ENCODE data around the gene MDGA2. TPM values are rescaled to one million over a fixed set of nuclear protein-coding genes. Genes with fewer than 3 reads are reported as not detected.

Gene MDGA2
- total RNA-seq, 2 experiments from 2014 or later, result not detected

DNA sequence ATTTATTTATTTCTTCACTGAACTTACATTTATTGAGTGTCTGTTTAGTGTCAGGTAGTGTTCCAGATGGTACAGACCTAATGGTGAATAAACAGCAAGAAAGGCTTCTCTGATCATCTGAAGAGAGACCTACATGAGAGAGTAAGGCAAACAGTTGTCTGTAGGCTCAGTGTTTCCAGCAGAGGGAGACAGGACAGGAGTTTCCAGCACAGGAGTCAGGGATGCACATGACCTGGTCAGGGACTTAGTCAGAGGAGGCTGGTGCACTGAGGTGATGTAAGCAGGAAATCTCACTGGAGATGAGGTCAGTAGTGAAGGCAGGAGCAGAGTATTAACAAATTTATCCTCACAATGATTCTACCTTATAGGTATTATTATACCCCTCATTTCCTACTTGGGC is 233.2 kb downstream of the MDGA2 start:
- Mint-ChIP-seq H3K9me3 (ENCODE audit: insufficient read depth) (no peaks in the 10 kb centered on the region), H3K27me3 (ENCODE audit: low read depth) (no peaks in the 10 kb centered on the region), H3K36me3 (ENCODE audit: low read depth) (no peaks in the 10 kb centered on the region), H3K27ac (no peak overlapping the region), H3K4me3 (no peak overlapping the region), H3K4me1 (ENCODE audit: low read depth) (no peaks in the 10 kb centered on the region)
- DNase-seq, result no peak
- ChIA-PET CTCF (no interaction called here), POLR2A (no interaction called here)
- no peak for ATAC-seq

DNA sequence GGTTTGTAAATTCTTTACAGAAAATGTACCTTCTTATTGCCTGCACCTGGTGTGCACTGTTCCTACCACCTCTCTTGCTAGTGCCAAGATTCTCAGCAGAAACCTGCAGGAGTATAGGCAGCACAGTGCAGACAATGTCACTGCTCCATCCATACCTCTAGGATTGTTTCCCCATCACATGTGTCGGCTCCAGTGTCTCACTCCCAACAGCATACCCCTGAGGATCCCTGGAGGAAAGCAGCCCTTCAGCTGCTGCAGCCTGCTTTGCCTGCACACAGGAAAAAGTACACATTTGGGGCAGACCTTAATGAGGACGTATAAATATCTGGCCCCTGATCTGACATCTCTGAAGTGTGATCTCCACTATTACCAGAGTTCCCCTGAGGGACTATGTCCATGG is 235.5 kb downstream of the MDGA2 start:
- Mint-ChIP-seq H3K36me3 (ENCODE audit: low read depth) (no peaks in the 10 kb centered on the region), H3K27me3 (ENCODE audit: low read depth) (no peaks in the 10 kb centered on the region), H3K9me3 (ENCODE audit: insufficient read depth) (no peaks in the 10 kb centered on the region), H3K4me1 (ENCODE audit: low read depth) (no peaks in the 10 kb centered on the region), H3K27ac (no peak overlapping the region), H3K4me3 (no peak overlapping the region)
- DNase-seq (no peak), ATAC-seq (no peak)
- POLR2A ChIA-PET, result no interaction called here
- CTCF ChIA-PET, result no interaction called here

DNA sequence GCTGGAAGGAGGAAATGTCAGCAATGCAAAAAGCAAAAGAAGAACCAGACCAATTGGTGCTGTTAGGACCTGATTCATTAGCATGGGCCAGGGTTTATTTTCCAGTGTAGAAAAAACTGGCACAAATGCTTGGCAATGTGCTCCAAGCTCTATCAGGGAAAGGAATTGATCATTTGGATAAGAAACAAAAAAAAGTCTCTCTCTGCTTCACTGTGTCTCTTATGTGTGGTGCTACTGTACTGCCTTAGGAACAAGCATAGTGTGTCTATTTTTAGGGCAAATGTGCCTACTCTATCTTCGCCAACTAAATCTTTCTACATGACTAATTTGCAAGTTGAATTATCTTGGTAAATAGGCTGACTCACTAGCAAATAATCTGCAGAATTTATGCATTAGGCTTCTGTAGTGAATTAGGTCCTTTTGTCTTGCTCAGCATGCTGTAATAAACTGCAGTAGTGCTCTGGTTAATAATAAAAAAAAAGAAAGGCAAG is 236.7 kb downstream of the MDGA2 start:
- ChIA-PET POLR2A (no interaction called here), CTCF (no interaction called here)
- H3K27me3 Mint-ChIP-seq (ENCODE audit: low read depth), result no peaks in the 10 kb centered on the region
- no peaks in the 10 kb centered on the region for H3K9me3 Mint-ChIP-seq (ENCODE audit: insufficient read depth)
- DNase-seq, result no peak
- no peaks in the 10 kb centered on the region for H3K4me1 Mint-ChIP-seq (ENCODE audit: low read depth)
- no peak overlapping the region for H3K27ac Mint-ChIP-seq
- no peaks in the 10 kb centered on the region for H3K36me3 Mint-ChIP-seq (ENCODE audit: low read depth)
- H3K4me3 Mint-ChIP-seq, result no peak overlapping the region
- no peak for ATAC-seq

DNA sequence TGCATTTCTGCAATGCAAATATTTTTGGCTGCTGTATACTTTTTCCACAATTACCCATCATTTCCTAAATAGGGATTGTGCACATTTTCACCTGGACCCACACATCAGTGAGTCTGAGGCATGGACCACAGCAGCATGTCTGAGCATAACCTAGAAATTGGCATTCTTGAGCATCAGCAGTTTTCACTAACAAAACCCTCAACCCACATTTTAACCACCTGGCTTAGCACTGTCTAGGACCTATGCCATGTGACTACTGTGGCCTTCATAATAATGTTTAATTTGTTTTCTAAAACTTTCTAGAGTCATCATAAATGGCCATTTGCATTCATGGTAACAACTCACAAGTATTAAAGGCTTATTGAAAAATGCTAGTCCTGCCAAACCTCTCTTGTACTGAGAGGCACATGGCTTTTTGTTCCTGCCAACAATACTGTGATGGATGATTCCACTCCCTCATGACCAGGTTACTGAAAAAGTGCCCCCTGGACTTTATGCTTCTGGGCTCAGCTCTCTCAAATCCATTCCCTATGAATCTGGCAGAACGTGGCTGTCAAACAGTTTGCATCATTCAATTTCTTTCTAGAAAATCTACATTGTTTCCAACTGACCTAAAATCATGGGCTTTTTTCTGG is 240.0 kb downstream of the MDGA2 start:
- CTCF ChIA-PET, result no interaction called here
- POLR2A ChIA-PET, result no interaction called here
- H3K9me3 Mint-ChIP-seq (ENCODE audit: insufficient read depth), result no peaks in the 10 kb centered on the region
- no peaks in the 10 kb centered on the region for H3K36me3 Mint-ChIP-seq (ENCODE audit: low read depth)
- DNase-seq, result no peak
- H3K27ac Mint-ChIP-seq, result no peak overlapping the region
- H3K4me1 Mint-ChIP-seq (ENCODE audit: low read depth), result no peaks in the 10 kb centered on the region
- no peak for ATAC-seq
- H3K4me3 Mint-ChIP-seq, result no peak overlapping the region
- H3K27me3 Mint-ChIP-seq (ENCODE audit: low read depth), result no peaks in the 10 kb centered on the region

DNA sequence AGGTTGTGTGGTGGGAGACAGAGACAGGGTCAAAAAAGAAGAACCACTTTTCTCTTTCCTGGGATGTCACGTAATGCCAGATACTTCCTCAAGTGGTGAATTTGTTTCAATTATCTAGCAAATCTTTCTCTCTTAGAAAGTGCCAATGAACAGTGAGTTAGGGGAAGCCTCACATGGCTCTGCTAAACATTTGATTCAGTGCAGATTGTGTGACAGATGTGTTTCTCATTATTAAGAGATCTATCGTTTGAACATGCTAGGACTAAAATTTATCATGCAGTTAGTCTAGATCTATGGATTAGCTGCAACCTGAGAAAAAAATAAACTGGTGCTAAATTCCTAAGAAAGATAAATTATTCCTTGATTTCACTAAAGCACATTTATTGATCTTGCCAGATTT is 247.8 kb downstream of the MDGA2 start:
- no peaks in the 10 kb centered on the region for H3K27me3 Mint-ChIP-seq (ENCODE audit: low read depth)
- H3K36me3 Mint-ChIP-seq (ENCODE audit: low read depth), result no peaks in the 10 kb centered on the region
- CTCF ChIA-PET, result no interaction called here
- DNase-seq (no peak), ATAC-seq (no peak)
- POLR2A ChIA-PET, result no interaction called here
- H3K27ac Mint-ChIP-seq, result no peak overlapping the region
- no peaks in the 10 kb centered on the region for H3K9me3 Mint-ChIP-seq (ENCODE audit: insufficient read depth)
- H3K4me3 Mint-ChIP-seq, result no peak overlapping the region
- H3K4me1 Mint-ChIP-seq (ENCODE audit: low read depth), result no peaks in the 10 kb centered on the region

DNA sequence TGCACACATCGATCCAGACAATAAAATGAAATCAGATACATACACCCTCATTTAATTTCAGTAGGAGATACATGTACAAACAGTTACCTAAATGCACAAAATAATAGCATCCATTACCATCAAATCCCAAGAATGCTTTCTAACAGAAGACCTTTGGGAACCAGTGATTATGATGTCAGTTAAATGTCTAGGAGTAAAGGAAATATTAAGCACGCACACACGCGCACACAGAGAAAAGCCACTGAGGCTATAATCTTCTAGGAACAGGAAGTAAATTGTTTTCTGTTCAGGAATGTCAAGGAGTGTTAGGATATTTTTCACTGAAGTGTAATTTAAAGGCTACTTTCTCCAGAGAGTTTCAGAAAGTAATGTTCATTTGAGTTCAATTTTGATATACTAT is 250.1 kb downstream of the MDGA2 start:
- ATAC-seq, result no peak
- POLR2A ChIA-PET, result no interaction called here

DNA sequence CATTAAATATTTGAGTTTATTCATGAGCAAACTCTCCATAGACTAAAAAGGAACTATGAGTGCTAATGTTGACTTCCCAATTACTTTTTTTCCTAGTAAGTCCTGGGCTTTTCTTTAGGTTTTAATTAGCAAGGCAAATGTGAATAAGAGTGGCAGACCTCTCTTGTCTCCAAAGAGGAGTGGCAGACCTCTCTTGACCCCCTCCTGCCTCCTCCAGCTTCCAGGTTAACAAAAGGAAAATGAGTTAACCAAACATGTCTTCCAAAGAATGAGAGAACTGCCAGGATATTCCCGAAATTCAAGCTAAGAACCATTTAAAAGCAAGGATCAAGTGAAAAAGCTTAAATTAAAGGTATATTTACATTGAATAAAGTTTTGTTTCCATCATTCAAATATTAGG is 253.2 kb downstream of the MDGA2 start:
- no peaks in the 10 kb centered on the region for H3K36me3 Mint-ChIP-seq (ENCODE audit: low read depth)
- H3K4me3 Mint-ChIP-seq, result no peak overlapping the region
- no peaks in the 10 kb centered on the region for H3K27me3 Mint-ChIP-seq (ENCODE audit: low read depth)
- no peaks in the 10 kb centered on the region for H3K9me3 Mint-ChIP-seq (ENCODE audit: insufficient read depth)
- POLR2A ChIA-PET, result no interaction called here
- CTCF ChIA-PET, result no interaction called here
- ATAC-seq (no peak), DNase-seq (no peak)
- H3K27ac Mint-ChIP-seq, result no peak overlapping the region
- no peaks in the 10 kb centered on the region for H3K4me1 Mint-ChIP-seq (ENCODE audit: low read depth)

More for the DNA sequence above, 250.1 kb downstream of the MDGA2 start:
- no peaks in the 10 kb centered on the region for H3K9me3 Mint-ChIP-seq (ENCODE audit: insufficient read depth)
- H3K36me3 Mint-ChIP-seq (ENCODE audit: low read depth), result no peaks in the 10 kb centered on the region
- no peak for DNase-seq
- no peaks in the 10 kb centered on the region for H3K27me3 Mint-ChIP-seq (ENCODE audit: low read depth)
- no peak overlapping the region for H3K4me3 Mint-ChIP-seq
- CTCF ChIA-PET, result no interaction called here
- H3K27ac Mint-ChIP-seq, result no peak overlapping the region
- H3K4me1 Mint-ChIP-seq (ENCODE audit: low read depth), result no peaks in the 10 kb centered on the region

DNA sequence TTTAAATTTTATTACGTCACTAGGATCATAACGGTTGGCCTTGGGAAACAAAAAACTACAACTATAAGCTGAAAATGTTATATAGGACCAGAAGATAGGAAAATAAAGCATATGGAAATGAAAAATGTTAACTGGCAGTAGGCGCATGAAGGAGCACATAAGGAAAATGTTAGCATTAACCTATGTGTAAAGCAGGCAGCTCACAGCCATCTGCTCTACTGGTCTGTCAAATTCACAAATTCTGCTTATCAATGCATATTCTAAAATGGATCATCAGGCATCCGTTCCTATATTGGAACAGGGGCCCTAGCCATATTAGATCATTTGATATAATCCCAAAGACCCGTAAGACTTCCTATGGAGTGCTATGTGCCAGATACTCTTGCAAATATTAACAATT is 263.9 kb downstream of the MDGA2 start:
- H3K9me3 Mint-ChIP-seq (ENCODE audit: insufficient read depth), result peaks cover 5% of the 10 kb centered on the region
- no peaks in the 10 kb centered on the region for H3K27me3 Mint-ChIP-seq (ENCODE audit: low read depth)
- no peaks in the 10 kb centered on the region for H3K4me1 Mint-ChIP-seq (ENCODE audit: low read depth)
- H3K27ac Mint-ChIP-seq, result no peak overlapping the region
- ChIA-PET CTCF (no interaction called here), POLR2A (no interaction called here)
- H3K36me3 Mint-ChIP-seq (ENCODE audit: low read depth), result no peaks in the 10 kb centered on the region
- ATAC-seq (no peak), DNase-seq (no peak)
- H3K4me3 Mint-ChIP-seq, result no peak overlapping the region

DNA sequence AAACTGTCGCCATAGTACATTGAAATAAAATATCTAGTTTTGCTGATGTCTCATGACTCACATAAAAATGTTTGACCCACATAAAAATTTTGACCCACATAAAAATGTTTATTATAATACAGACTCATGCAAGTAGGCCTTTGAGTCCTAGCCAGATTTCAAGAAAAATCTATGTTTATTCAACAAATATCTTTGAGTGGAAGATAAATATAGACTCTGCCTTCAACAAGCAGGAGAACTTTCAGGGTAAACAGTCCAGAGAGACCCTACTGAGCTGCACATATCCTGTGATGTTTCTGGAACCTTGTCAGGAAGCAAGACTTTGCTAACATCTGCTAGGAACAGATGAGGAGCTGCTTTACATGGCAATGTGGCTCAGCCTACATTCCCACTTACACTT is 283.1 kb downstream of the MDGA2 start:
- CTCF ChIA-PET, result no interaction called here
- ATAC-seq (no peak), DNase-seq (no peak)
- Mint-ChIP-seq H3K27ac (no peak overlapping the region), H3K9me3 (ENCODE audit: insufficient read depth) (no peaks in the 10 kb centered on the region), H3K4me1 (ENCODE audit: low read depth) (no peaks in the 10 kb centered on the region), H3K27me3 (ENCODE audit: low read depth) (no peaks in the 10 kb centered on the region), H3K4me3 (no peak overlapping the region), H3K36me3 (ENCODE audit: low read depth) (no peaks in the 10 kb centered on the region)
- POLR2A ChIA-PET, result no interaction called here

DNA sequence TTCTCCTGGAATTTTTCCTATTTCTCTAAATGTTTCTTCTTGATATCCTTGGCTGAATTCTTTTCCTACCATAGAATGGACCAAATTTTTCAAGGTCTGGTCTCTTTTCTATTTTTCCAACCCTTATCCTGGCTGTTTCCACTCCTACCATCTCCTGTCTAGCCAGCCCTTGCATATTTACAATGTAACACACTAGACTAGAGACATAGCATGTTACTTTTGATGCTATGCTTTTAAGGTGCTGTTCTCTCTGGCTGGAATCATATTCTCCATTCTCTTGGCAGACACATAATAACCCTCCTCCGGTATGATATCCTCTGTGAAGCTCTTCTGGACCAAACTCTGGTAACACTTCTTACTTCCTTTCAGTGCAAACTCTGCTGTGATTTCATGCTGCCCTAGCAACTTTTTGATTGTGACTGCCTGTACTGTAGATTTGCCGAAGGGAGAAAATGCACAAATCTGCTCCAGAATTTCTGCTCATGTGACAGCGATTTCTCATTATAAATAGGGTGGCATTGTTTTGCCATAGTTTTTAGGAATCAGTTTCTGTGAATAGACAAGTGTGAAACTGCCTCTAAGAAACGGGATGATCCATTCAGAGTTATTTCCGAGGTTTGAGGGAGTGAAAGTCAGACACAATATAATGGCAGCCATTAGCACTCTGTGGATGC is 284.4 kb downstream of the MDGA2 start:
- H3K9me3 Mint-ChIP-seq (ENCODE audit: insufficient read depth), result no peaks in the 10 kb centered on the region
- POLR2A ChIA-PET, result no interaction called here
- CTCF ChIA-PET, result no interaction called here
- no peaks in the 10 kb centered on the region for H3K36me3 Mint-ChIP-seq (ENCODE audit: low read depth)
- ATAC-seq, result no peak
- no peak overlapping the region for H3K27ac Mint-ChIP-seq
- no peaks in the 10 kb centered on the region for H3K27me3 Mint-ChIP-seq (ENCODE audit: low read depth)
- H3K4me1 Mint-ChIP-seq (ENCODE audit: low read depth), result no peaks in the 10 kb centered on the region
- H3K4me3 Mint-ChIP-seq, result no peak overlapping the region
- no peak for DNase-seq

DNA sequence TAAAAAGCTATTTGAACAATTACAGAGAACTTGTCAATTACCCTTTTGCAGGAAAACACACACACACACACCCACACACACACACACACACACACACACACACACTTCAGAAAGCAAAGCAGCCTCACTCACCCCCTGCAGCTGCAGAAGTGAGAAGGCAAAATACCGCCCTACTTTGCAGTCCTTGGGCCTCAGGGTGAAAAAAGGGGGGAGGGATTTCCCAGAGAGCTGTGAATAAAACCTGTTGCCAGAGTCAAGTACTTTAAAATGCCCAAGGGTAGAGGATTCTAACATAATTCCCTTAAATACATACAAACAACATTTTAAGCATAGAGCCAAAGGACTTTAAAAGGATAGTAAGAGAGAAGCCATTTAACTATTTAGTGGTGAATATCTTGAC is 285.9 kb downstream of the MDGA2 start:
- ATAC-seq, result no peak
- Mint-ChIP-seq H3K4me1 (ENCODE audit: low read depth) (no peaks in the 10 kb centered on the region), H3K27me3 (ENCODE audit: low read depth) (no peaks in the 10 kb centered on the region), H3K9me3 (ENCODE audit: insufficient read depth) (no peaks in the 10 kb centered on the region), H3K4me3 (no peak overlapping the region), H3K36me3 (ENCODE audit: low read depth) (no peaks in the 10 kb centered on the region), H3K27ac (no peak overlapping the region)
- POLR2A ChIA-PET, result no interaction called here
- CTCF ChIA-PET, result no interaction called here
- no peak for DNase-seq

DNA sequence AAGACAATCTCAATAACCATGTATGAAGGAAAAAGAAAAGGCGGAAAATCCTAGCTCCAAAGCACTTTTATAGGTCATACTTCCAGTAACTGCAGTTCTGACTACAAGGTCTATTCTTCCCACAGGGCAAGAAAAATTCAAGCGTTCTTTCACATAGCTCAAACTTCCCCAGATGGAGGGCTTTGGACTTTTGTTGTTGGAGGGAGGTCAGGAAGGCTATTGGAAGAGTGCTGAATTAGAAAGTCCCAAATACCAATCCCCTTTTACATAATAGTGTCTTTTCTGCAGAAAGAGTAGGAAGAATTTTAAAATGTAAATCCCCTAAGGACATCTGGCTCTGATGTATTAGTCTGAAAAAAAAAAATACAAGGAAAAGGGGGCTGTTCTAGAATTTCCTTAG is 309.4 kb downstream of the MDGA2 start:
- no peaks in the 10 kb centered on the region for H3K9me3 Mint-ChIP-seq (ENCODE audit: insufficient read depth)
- H3K27ac Mint-ChIP-seq, result no peak overlapping the region
- H3K4me3 Mint-ChIP-seq, result no peak overlapping the region
- no peak for ATAC-seq
- H3K4me1 Mint-ChIP-seq (ENCODE audit: low read depth), result no peaks in the 10 kb centered on the region
- ChIA-PET POLR2A (no interaction called here), CTCF (no interaction called here)
- DNase-seq, result no peak
- H3K36me3 Mint-ChIP-seq (ENCODE audit: low read depth), result no peaks in the 10 kb centered on the region
- H3K27me3 Mint-ChIP-seq (ENCODE audit: low read depth), result no peaks in the 10 kb centered on the region

DNA sequence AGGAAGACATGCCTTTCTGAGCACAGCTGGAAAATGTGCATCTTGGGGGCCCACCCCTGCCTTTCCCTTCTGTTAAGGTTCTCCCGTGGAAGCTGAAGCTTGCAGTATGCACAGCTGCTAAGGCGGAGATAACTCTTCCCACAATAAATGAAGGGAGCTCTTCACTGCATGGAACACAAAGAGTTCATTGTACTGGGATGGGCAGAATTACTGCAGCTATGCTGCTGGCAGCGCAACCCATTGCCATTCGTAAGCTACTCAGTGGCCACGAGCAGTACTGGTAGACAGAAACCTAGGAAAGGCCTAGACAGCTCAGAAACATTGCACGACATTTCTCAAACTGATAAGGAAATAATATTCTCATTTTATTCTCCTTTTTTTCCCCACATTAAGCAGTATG is 310.2 kb downstream of the MDGA2 start:
- Mint-ChIP-seq H3K27me3 (ENCODE audit: low read depth) (no peaks in the 10 kb centered on the region), H3K4me1 (ENCODE audit: low read depth) (no peaks in the 10 kb centered on the region), H3K27ac (no peak overlapping the region), H3K36me3 (ENCODE audit: low read depth) (no peaks in the 10 kb centered on the region), H3K9me3 (ENCODE audit: insufficient read depth) (no peaks in the 10 kb centered on the region), H3K4me3 (no peak overlapping the region)
- ATAC-seq (no peak), DNase-seq (no peak)
- POLR2A ChIA-PET, result no interaction called here
- CTCF ChIA-PET, result no interaction called here
